ENCODE results near the gene MSH5. TPM values are rescaled to one million over a fixed set of nuclear protein-coding genes. Genes with fewer than 3 reads are reported as not detected.

MSH5 gene
- total RNA-seq, 4 donors from 2014 or later = 16.7 to 41.5 (median 22.1) TPM; not detected in 1

GRCh38 chr6:31811645-31812044, 71.8 kb downstream of the MSH5 start:
- intact Hi-C loops (cut with DNase I; ENCODE audit: low total_unique reads) = no loop called here
- TF ChIP-seq CTCF (IDR thresholded peaks at IDR 0.05) (no peak), POLR2A (IDR thresholded peaks at IDR 0.05) (no peak)
- Histone ChIP-seq H3K4me3 (no peak overlapping the region), H3K9me3 (no peaks in the 10 kb centered on the region), H3K27ac (no peak overlapping the region), H3K27me3 (no peaks in the 10 kb centered on the region), H3K4me1 (peaks cover 0 to 3% of the 10 kb centered on the region in 2 donors), H3K36me3 (no peaks in the 10 kb centered on the region)
- no peak for DNase-seq

Small RNA genes within 50 kb of the gene (microRNA-seq; reads per million reads assigned to microRNA genes)
- not detected for gene MIR4646 (ENCODE audit: borderline microRNAs expressed, borderline replicate concordance)

Small RNA genes within 50 kb of the gene (small RNA-seq; reads per million reads assigned to genes)
- not detected for gene LY6G6D
- not detected for gene MIR4646
- not detected for gene MSH5-SAPCD1
- not detected for gene RF00019
- gene RNU6-850P = not detected
- gene SAPCD1 = not detected

Other genes starting within 250 kb of the MSH5 start
- 1 to 10 TPM; 1.9 to 4.8 (median 2.9) TPM for gene MICB, start 241.9 kb upstream of the MSH5 start, total RNA-seq
- not detected for gene MCCD1, start 211.0 kb upstream of the MSH5 start, total RNA-seq
- 100 to 1,000 TPM; 119 to 429 (median 282) TPM for gene DDX39B, start 198.0 kb upstream of the MSH5 start, total RNA-seq
- 1 to 10 TPM in 2 of 4 donors, not detected in 2; 1.2 to 1.6 TPM for gene ATP6V1G2, start 193.4 kb upstream of the MSH5 start, total RNA-seq
- gene NFKBIL1, start 192.4 kb upstream of the MSH5 start, total RNA-seq = 10 to 100 TPM; 19.7 to 38.5 (median 20.8) TPM
- gene LTA, start 167.7 kb upstream of the MSH5 start, total RNA-seq = under 1 TPM in 1 of 4 donors, not detected in 3; 0.30 TPM
- 1 to 10 TPM in 1 of 4 donors, not detected in 3; 1.3 TPM for gene TNF, start 164.4 kb upstream of the MSH5 start, total RNA-seq
- 1 to 10 TPM in 1 of 4 donors, not detected in 3; 1.5 TPM for gene LTB, start 157.6 kb upstream of the MSH5 start, total RNA-seq
- 100 to 1,000 TPM in 1 of 4 donors, 1 to 10 TPM in 2, not detected in 1; 2.6 to 229 (median 3.2) TPM for gene LST1, start 153.7 kb upstream of the MSH5 start, total RNA-seq
- gene NCR3, start 147.0 kb upstream of the MSH5 start, total RNA-seq = not detected
- gene AIF1, start 124.8 kb upstream of the MSH5 start, total RNA-seq = 10 to 100 TPM in 2 of 4 donors, 1 to 10 TPM in 2; 1.5 to 25.6 (median 14.5) TPM
- gene PRRC2A, start 119.3 kb upstream of the MSH5 start, total RNA-seq = 100 to 1,000 TPM in 1 of 4 donors, 10 to 100 TPM in 3; 35.4 to 218 (median 48.0) TPM
- gene BAG6, start 87.3 kb upstream of the MSH5 start, total RNA-seq = 100 to 1,000 TPM in 3 of 4 donors, 10 to 100 TPM in 1; 92.2 to 233 (median 139) TPM
- gene APOM, start 84.1 kb upstream of the MSH5 start, total RNA-seq = 1 to 10 TPM in 3 of 4 donors, not detected in 1; 1.9 to 2.9 (median 2.6) TPM
- gene C6orf47, start 79.2 kb upstream of the MSH5 start, total RNA-seq = 10 to 100 TPM in 3 of 4 donors, 1 to 10 TPM in 1; 6.2 to 31.9 (median 24.6) TPM
- gene GPANK1, start 75.0 kb upstream of the MSH5 start, total RNA-seq = 10 to 100 TPM in 3 of 4 donors, 1 to 10 TPM in 1; 5.1 to 25.6 (median 15.4) TPM
- gene CSNK2B, start 73.9 kb upstream of the MSH5 start, total RNA-seq = 100 to 1,000 TPM in 3 of 4 donors, 10 to 100 TPM in 1; 67.5 to 157 (median 107) TPM
- gene LY6G5B, start 70.0 kb upstream of the MSH5 start, total RNA-seq = 10 to 100 TPM in 1 of 4 donors, 1 to 10 TPM in 3; 1.0 to 27.4 (median 4.3) TPM
- 1 to 10 TPM in 3 of 4 donors, not detected in 1; 1.0 to 4.4 (median 3.8) TPM for gene LY6G5C, start 58.9 kb upstream of the MSH5 start, total RNA-seq
- 10 to 100 TPM; 25.9 to 50.9 (median 37.9) TPM for gene ABHD16A, start 36.7 kb upstream of the MSH5 start, total RNA-seq
- not detected for gene LY6G6F, start 33.1 kb upstream of the MSH5 start, total RNA-seq
- 1 to 10 TPM in 1 of 4 donors, not detected in 3; 2.0 TPM for gene LY6G6D, start 24.7 kb upstream of the MSH5 start, total RNA-seq
- gene LY6G6C, start 18.3 kb upstream of the MSH5 start, total RNA-seq = 1 to 10 TPM in 1 of 4 donors, not detected in 3; 1.4 TPM
- under 1 TPM in 1 of 4 donors, not detected in 3; 0.49 TPM for gene MPIG6B, start 16.6 kb upstream of the MSH5 start, total RNA-seq
- 100 to 1,000 TPM in 3 of 4 donors, 10 to 100 TPM in 1; 97.6 to 240 (median 158) TPM for gene DDAH2, start 10.7 kb upstream of the MSH5 start, total RNA-seq
- 100 to 1,000 TPM; 173 to 328 (median 216) TPM for gene CLIC1, start 3.5 kb upstream of the MSH5 start, total RNA-seq
- gene SAPCD1, start 22.7 kb downstream of the MSH5 start, total RNA-seq = 1 to 10 TPM in 2 of 4 donors, not detected in 2; 1.7 to 4.4 TPM
- gene VWA7, start 37.3 kb downstream of the MSH5 start, total RNA-seq = 10 to 100 TPM in 1 of 4 donors, 1 to 10 TPM in 2, under 1 TPM in 1; 0.88 to 24.1 (median 3.1) TPM
- gene VARS1, start 55.7 kb downstream of the MSH5 start, total RNA-seq = 100 to 1,000 TPM in 1 of 4 donors, 10 to 100 TPM in 3; 35.6 to 118 (median 53.4) TPM
- 100 to 1,000 TPM in 1 of 4 donors, 10 to 100 TPM in 3; 37.1 to 119 (median 58.7) TPM for gene LSM2, start 67.0 kb downstream of the MSH5 start, total RNA-seq
- gene HSPA1L, start 75.3 kb downstream of the MSH5 start, total RNA-seq = 1 to 10 TPM in 3 of 4 donors, under 1 TPM in 1; 0.59 to 4.6 (median 2.3) TPM
- gene HSPA1A, start 75.5 kb downstream of the MSH5 start, total RNA-seq = 100 to 1,000 TPM in 3 of 4 donors, 10 to 100 TPM in 1; 98.8 to 261 (median 170) TPM
- 100 to 1,000 TPM in 2 of 4 donors, 10 to 100 TPM in 2; 40.3 to 268 (median 152) TPM for gene HSPA1B, start 87.7 kb downstream of the MSH5 start, total RNA-seq
- gene NEU1, start 122.8 kb downstream of the MSH5 start, total RNA-seq = 10 to 100 TPM; 20.5 to 28.4 (median 23.4) TPM
- 10 to 100 TPM in 1 of 4 donors, 1 to 10 TPM in 3; 5.0 to 46.1 (median 5.8) TPM for gene SLC44A4, start 139.0 kb downstream of the MSH5 start, total RNA-seq
- 10 to 100 TPM; 13.8 to 72.4 (median 66.2) TPM for gene EHMT2, start 157.7 kb downstream of the MSH5 start, total RNA-seq
- gene ZBTB12, start 162.1 kb downstream of the MSH5 start, total RNA-seq = 10 to 100 TPM in 2 of 4 donors, 1 to 10 TPM in 1, not detected in 1; 2.4 to 15.3 (median 11.0) TPM
- 10 to 100 TPM in 1 of 4 donors, 1 to 10 TPM in 3; 4.1 to 24.8 (median 4.6) TPM for gene C2, start 187.7 kb downstream of the MSH5 start, total RNA-seq
- 10 to 100 TPM in 2 of 4 donors, 1 to 10 TPM in 1, not detected in 1; 6.2 to 32.6 (median 31.5) TPM for gene CFB, start 206.1 kb downstream of the MSH5 start, total RNA-seq
- gene NELFE, start 219.0 kb downstream of the MSH5 start, total RNA-seq = 10 to 100 TPM; 30.3 to 73.0 (median 51.4) TPM
- gene SKIC2, start 219.2 kb downstream of the MSH5 start, total RNA-seq = 10 to 100 TPM; 11.5 to 58.8 (median 35.6) TPM
- gene DXO, start 232.1 kb downstream of the MSH5 start, total RNA-seq = 10 to 100 TPM in 3 of 4 donors, 1 to 10 TPM in 1; 10.0 to 36.6 (median 14.7) TPM
- gene C4A, start 242.1 kb downstream of the MSH5 start, total RNA-seq = 100 to 1,000 TPM in 1 of 4 donors, 10 to 100 TPM in 2, 1 to 10 TPM in 1; 3.8 to 100 (median 32.3) TPM